Neural progenitor cell (in vitro differentiated cells): ENCODE data around the gene PKNOX2. TPM values are rescaled to one million over a fixed set of nuclear protein-coding genes. Genes with fewer than 3 reads are reported as not detected.
A peak's percentile ranks its signal among the peaks of the same experiment; 100 is the strongest.

Experiments
- DNase-seq: peaks from one replicate; pipeline ENCODE4 v3.0.0-alpha.2; 2016; ENCODE audit warnings: low spot score
- H2AFZ ChIP-seq: fragments of 200-600 bp; sonication (generic); replicated peaks from 2 replicates; pipeline ENCODE4 v1.6.1; 2016; ENCODE audit warnings: antibody characterized with exemption
- H3F3A ChIP-seq: fragments of 200-600 bp; sonication (generic); 2 replicates; pipeline ENCODE4 v1.6.1; 2016; ENCODE audit warnings: antibody characterized with exemption, low read depth
- H3K27ac ChIP-seq: fragments of 200-600 bp; sonication (generic); 2 replicates; pipeline ENCODE4 v1.5.1; 2016; ENCODE audit warnings: mild to moderate bottlenecking
- H3K27me3 ChIP-seq: fragments of 200-600 bp; sonication (generic); 2 replicates; pipeline ENCODE4 v1.6.1; 2016; ENCODE audit warnings: mild to moderate bottlenecking, moderate library complexity
- H3K36me3 ChIP-seq: fragments of 200-600 bp; sonication (generic); 2 replicates; pipeline ENCODE4 v1.5.1; 2016
- H3K4me1 ChIP-seq: fragments of 200-600 bp; sonication (generic); 2 replicates; pipeline ENCODE4 v1.6.1; 2016; ENCODE audit warnings: mixed run types
- H3K4me2 ChIP-seq: fragments of 200-600 bp; sonication (generic); 2 replicates; pipeline ENCODE4 v1.6.1; 2016
- H3K4me3 ChIP-seq: fragments of 200-600 bp; sonication (generic); 2 replicates; pipeline ENCODE4 v1.5.1; 2016
- H3K79me2 ChIP-seq: fragments of 200-600 bp; sonication (generic); 2 replicates; pipeline ENCODE4 v1.6.1; 2016; ENCODE audit warnings: low read depth
- H3K9ac ChIP-seq: fragments of 200-600 bp; sonication (generic); 2 replicates; pipeline ENCODE4 v1.6.1; 2016
- H3K9me3 ChIP-seq: fragments of 200-600 bp; sonication (generic); 2 replicates; pipeline ENCODE4 v1.5.1; 2016; ENCODE audit warnings: low read depth
- H4K20me1 ChIP-seq: fragments of 200-600 bp; sonication (generic); 2 replicates; pipeline ENCODE4 v1.6.1; 2016; ENCODE audit warnings: low read depth
- H3K27ac Mint-ChIP-seq: 3 replicates; pipeline ENCODE4 v1.8.0; 2021; ENCODE audit warnings: mixed read lengths
- H3K27me3 Mint-ChIP-seq: 2 replicates; pipeline ENCODE4 v1.8.0; 2022; ENCODE audit warnings: low read depth, mild to moderate bottlenecking, inconsistent platforms, moderate library complexity, mixed read lengths; ENCODE audit not compliant: insufficient read depth
- H3K36me3 Mint-ChIP-seq: 3 replicates; pipeline ENCODE4 v1.8.0; 2021; ENCODE audit warnings: mixed read lengths
- H3K4me1 Mint-ChIP-seq: 3 replicates; pipeline ENCODE4 v1.8.0; 2021; ENCODE audit warnings: mixed read lengths
- H3K4me3 Mint-ChIP-seq: 3 replicates; pipeline ENCODE4 v1.8.0; 2021; ENCODE audit warnings: mild to moderate bottlenecking, moderate library complexity, mixed read lengths
- H3K9me3 Mint-ChIP-seq: 3 replicates; pipeline ENCODE4 v1.8.0; 2020; ENCODE audit warnings: mixed read lengths
- EZH2 ChIP-seq: fragments of 200-600 bp; sonication (generic); IDR thresholded peaks from 2 replicates; pipeline ENCODE4 v1.6.1; 2017; ENCODE audit warnings: antibody characterized with exemption, mild to moderate bottlenecking, moderate library complexity
- EZH2phosphoT487 ChIP-seq: fragments of 200-600 bp; sonication (generic); IDR thresholded peaks from 2 replicates; pipeline ENCODE4 v1.6.1; 2017; ENCODE audit warnings: antibody characterized with exemption
- total RNA-seq: library from RNA; depleted of rRNA; stranded (reverse); fragments of >200 nt; gene quantifications from 2 replicates; pipeline ENCODE4 v1.2.3, GENCODE V29; 2015; ENCODE audit warnings: low replicate concordance
- TF ChIP-seq, protein P1 (sequence below): fragments of 200-600 bp; sonication (generic); IDR thresholded peaks from 2 replicates; pipeline ENCODE4 v1.5.1; 2017; ENCODE audit warnings: antibody characterized with exemption, mild to moderate bottlenecking

PKNOX2 gene
- total RNA-seq, 1 donor from 2014 or later, result 4.3 TPM

DNA sequence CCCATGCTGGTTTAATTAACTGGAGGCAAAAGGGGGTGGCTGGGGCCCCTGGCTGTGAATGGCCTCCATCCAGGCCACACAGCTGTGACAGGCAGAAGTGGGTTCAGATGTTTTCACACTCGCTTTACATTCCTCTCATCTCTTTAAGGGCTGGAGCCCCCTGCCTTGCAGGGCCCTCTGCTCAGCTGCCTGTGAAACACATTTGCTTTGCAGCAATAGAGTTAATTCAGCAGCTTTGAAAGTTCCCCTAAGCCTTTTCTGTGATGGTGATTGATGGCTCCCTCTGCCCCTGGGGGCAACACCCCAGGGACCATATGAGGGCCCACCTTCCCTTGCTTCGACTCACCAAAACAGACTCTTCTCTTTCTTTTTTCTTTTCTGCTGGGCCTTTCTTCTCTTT, 192.2 kb downstream of the PKNOX2 start:
- H3K36me3 Mint-ChIP-seq, result peaks cover 53% of the 10 kb centered on the region
- peak overlapping the region; percentile 52 for H3K27ac Mint-ChIP-seq
- Histone ChIP-seq H4K20me1 (peaks cover 6% of the 10 kb centered on the region), H3K4me1 (peaks cover 29% of the 10 kb centered on the region), H3K9ac (no peak overlapping the region), H3K27me3 (no peaks in the 10 kb centered on the region), H3K9me3 (no peaks in the 10 kb centered on the region), H3K27ac (peak overlapping the region; percentile 10), H3F3A (peaks cover 28% of the 10 kb centered on the region), H2AFZ (no peak overlapping the region), H3K4me2 (peak overlapping the region; percentile 48), H3K79me2 (no peaks in the 10 kb centered on the region), H3K4me3 (no peak overlapping the region), H3K36me3 (no peaks in the 10 kb centered on the region)
- peaks cover 76% of the 10 kb centered on the region for H3K4me1 Mint-ChIP-seq
- peak overlapping the region; percentile 42 for H3K4me3 Mint-ChIP-seq
- H3K27me3 Mint-ChIP-seq, result no peaks in the 10 kb centered on the region
- peak; percentile 55 for DNase-seq
- peaks cover 3% of the 10 kb centered on the region for H3K9me3 Mint-ChIP-seq
- TF ChIP-seq, protein P1, sequence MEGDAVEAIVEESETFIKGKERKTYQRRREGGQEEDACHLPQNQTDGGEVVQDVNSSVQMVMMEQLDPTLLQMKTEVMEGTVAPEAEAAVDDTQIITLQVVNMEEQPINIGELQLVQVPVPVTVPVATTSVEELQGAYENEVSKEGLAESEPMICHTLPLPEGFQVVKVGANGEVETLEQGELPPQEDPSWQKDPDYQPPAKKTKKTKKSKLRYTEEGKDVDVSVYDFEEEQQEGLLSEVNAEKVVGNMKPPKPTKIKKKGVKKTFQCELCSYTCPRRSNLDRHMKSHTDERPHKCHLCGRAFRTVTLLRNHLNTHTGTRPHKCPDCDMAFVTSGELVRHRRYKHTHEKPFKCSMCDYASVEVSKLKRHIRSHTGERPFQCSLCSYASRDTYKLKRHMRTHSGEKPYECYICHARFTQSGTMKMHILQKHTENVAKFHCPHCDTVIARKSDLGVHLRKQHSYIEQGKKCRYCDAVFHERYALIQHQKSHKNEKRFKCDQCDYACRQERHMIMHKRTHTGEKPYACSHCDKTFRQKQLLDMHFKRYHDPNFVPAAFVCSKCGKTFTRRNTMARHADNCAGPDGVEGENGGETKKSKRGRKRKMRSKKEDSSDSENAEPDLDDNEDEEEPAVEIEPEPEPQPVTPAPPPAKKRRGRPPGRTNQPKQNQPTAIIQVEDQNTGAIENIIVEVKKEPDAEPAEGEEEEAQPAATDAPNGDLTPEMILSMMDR, result no peak
- TF ChIP-seq EZH2phosphoT487 (no peak), EZH2 (no peak)

DNA sequence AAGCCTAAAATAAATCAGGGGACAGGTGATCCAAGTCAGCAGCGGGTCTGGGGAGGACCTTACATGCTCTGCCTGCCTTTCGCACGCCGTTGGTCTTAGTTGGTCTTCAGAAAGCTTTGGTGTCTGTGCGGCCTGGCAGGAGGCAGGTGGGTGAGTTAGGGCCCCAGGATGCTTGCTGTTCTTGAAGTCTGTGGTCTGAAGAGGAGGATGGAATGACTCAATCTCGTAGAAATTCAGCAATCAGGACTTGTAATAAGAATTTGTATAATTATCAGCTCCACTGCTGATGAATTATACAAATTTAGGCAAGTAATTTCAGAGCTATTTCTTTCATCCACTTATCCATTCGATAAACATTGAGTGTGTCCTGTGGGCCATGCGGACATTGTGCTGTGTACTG, 193.0 kb downstream of the PKNOX2 start:
- no peak for DNase-seq
- peaks cover 72% of the 10 kb centered on the region for H3K4me1 Mint-ChIP-seq

DNA sequence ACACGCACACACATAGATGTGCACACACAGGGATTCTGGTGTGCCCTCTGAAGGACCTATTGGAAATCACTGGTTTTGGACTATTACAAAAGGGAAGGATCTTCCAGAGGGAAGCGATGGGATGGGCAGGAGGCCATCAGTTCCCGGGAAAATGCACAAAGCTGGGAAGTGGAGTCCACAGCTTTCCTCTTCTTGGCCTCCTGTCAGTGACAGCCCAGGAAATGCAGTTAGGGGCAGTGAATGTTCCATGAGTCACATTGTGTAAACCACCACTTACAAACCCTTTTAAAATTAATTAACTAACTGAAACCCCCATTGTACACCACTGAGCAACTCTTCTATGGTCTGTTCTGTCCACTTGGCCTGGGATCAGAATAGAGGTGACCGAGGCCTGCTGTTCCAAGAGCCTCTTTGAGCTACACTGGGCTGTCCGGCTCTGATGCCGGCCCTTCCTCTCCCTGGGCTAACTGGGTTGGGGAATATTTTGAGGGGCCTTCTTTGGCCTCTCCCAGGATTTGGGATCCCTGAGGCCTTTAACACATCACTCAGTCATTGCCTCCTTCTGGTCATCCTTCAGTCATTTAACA, 193.8 kb downstream of the PKNOX2 start:
- Histone ChIP-seq H3F3A (peaks cover 28% of the 10 kb centered on the region), H3K27ac (no peak overlapping the region), H3K27me3 (no peaks in the 10 kb centered on the region), H3K4me3 (no peak overlapping the region), H3K9ac (no peak overlapping the region), H3K79me2 (no peaks in the 10 kb centered on the region), H3K4me2 (no peak overlapping the region), H3K4me1 (peaks cover 29% of the 10 kb centered on the region), H4K20me1 (peaks cover 6% of the 10 kb centered on the region), H2AFZ (no peak overlapping the region), H3K9me3 (no peaks in the 10 kb centered on the region), H3K36me3 (no peaks in the 10 kb centered on the region)
- peaks cover 64% of the 10 kb centered on the region for H3K4me1 Mint-ChIP-seq
- H3K4me3 Mint-ChIP-seq, result no peak overlapping the region
- peak overlapping the region; percentile 86 for H3K27ac Mint-ChIP-seq
- no peak for DNase-seq
- peaks cover 3% of the 10 kb centered on the region for H3K9me3 Mint-ChIP-seq
- H3K36me3 Mint-ChIP-seq, result peaks cover 48% of the 10 kb centered on the region
- peaks cover 3% of the 10 kb centered on the region for H3K27me3 Mint-ChIP-seq
- TF ChIP-seq, protein P1, result no peak
- no peak for TF ChIP-seq EZH2phosphoT487
- TF ChIP-seq EZH2, result no peak

More for the DNA sequence above, 193.0 kb downstream of the PKNOX2 start:
- no peak overlapping the region for H3K4me3 Mint-ChIP-seq
- H3F3A ChIP-seq, result peaks cover 28% of the 10 kb centered on the region
- peak overlapping the region; percentile 48 for H3K4me2 ChIP-seq
- no peak overlapping the region for H3K27ac ChIP-seq
- H3K36me3 ChIP-seq, result no peaks in the 10 kb centered on the region
- H3K27me3 Mint-ChIP-seq, result no peaks in the 10 kb centered on the region
- H2AFZ ChIP-seq, result no peak overlapping the region
- H3K4me1 ChIP-seq, result peaks cover 29% of the 10 kb centered on the region
- H4K20me1 ChIP-seq, result peaks cover 6% of the 10 kb centered on the region
- peaks cover 3% of the 10 kb centered on the region for H3K9me3 Mint-ChIP-seq
- no peaks in the 10 kb centered on the region for H3K79me2 ChIP-seq
- peak overlapping the region; percentile 86 for H3K27ac Mint-ChIP-seq
- H3K9me3 ChIP-seq, result no peaks in the 10 kb centered on the region
- no peak overlapping the region for H3K9ac ChIP-seq
- H3K4me3 ChIP-seq, result no peak overlapping the region
- TF ChIP-seq EZH2, result no peak
- TF ChIP-seq, protein P1, result no peak
- TF ChIP-seq EZH2phosphoT487, result no peak
- peaks cover 53% of the 10 kb centered on the region for H3K36me3 Mint-ChIP-seq
- no peaks in the 10 kb centered on the region for H3K27me3 ChIP-seq
